GM23338 (cell line): ENCODE data around the gene HSPG2. TPM values are rescaled to one million over a fixed set of nuclear protein-coding genes. Genes with fewer than 3 reads are reported as not detected.

Experiments
- ATAC-seq: fragments of 200-7000 bp; cut with Tn5 transposase; 3 replicates; pipeline ENCODE4 v1.9.1; 2020
- DNase-seq: peaks from one replicate; pipeline ENCODE4 v3.0.0-alpha.2; 2015; ENCODE audit warnings: low spot score
- H2AFZ ChIP-seq: fragments of 200-600 bp; sonication (generic); 2 replicates; pipeline ENCODE4 v1.8.0; 2016; ENCODE audit warnings: antibody characterized with exemption, mild to moderate bottlenecking, moderate library complexity
- H3F3A ChIP-seq: fragments of 200-600 bp; sonication (generic); replicated peaks from 2 replicates; pipeline ENCODE4 v1.8.0; 2017; ENCODE audit warnings: antibody characterized with exemption, mixed run types, low read depth
- H3K27ac ChIP-seq: fragments of 200-600 bp; sonication (generic); 2 replicates; pipeline ENCODE4 v1.6.1; 2016; ENCODE audit warnings: low read depth
- H3K27me3 ChIP-seq: fragments of 200-600 bp; sonication (generic); 2 replicates; pipeline ENCODE4 v1.8.0; 2016; ENCODE audit warnings: mild to moderate bottlenecking, mixed run types, moderate library complexity; ENCODE audit not compliant: insufficient read depth
- H3K36me3 ChIP-seq: fragments of 200-600 bp; sonication (generic); 2 replicates; pipeline ENCODE4 v1.8.0; 2016; ENCODE audit warnings: mild to moderate bottlenecking; ENCODE audit not compliant: insufficient read depth
- H3K4me1 ChIP-seq: fragments of 200-600 bp; sonication (generic); 2 replicates; pipeline ENCODE4 v1.8.0; 2016; ENCODE audit warnings: mild to moderate bottlenecking, moderate library complexity; ENCODE audit not compliant: insufficient read depth
- H3K4me2 ChIP-seq: fragments of 200-600 bp; sonication (generic); 2 replicates; pipeline ENCODE4 v1.7.1; 2017; ENCODE audit warnings: mixed run types
- H3K4me3 ChIP-seq: fragments of 200-600 bp; sonication (generic); 2 replicates; pipeline ENCODE4 v1.6.1; 2016; ENCODE audit warnings: mixed run types
- H3K79me2 ChIP-seq: fragments of 200-600 bp; sonication (generic); replicated peaks from 2 replicates; pipeline ENCODE4 v1.8.0; 2017; ENCODE audit warnings: mild to moderate bottlenecking; ENCODE audit not compliant: insufficient read depth
- H3K9me2 ChIP-seq: fragments of 200-600 bp; sonication (generic); 2 replicates; pipeline ENCODE4 v1.8.0; 2017; ENCODE audit not compliant: insufficient read depth
- H4K20me1 ChIP-seq: fragments of 200-600 bp; sonication (generic); replicated peaks from 2 replicates; pipeline ENCODE4 v1.8.0; 2017; ENCODE audit warnings: mild to moderate bottlenecking; ENCODE audit not compliant: insufficient read depth
- H3K27ac Mint-ChIP-seq: 2 replicates; pipeline ENCODE4 v1.8.0; 2020; ENCODE audit warnings: inconsistent platforms, mild to moderate bottlenecking, moderate library complexity, mixed read lengths
- H3K27me3 Mint-ChIP-seq: 3 replicates; pipeline ENCODE4 v1.8.0; 2022; ENCODE audit warnings: low read depth, mild to moderate bottlenecking, moderate library complexity, mixed read lengths, inconsistent platforms; ENCODE audit not compliant: insufficient read depth, poor library complexity
- H3K36me3 Mint-ChIP-seq: 3 replicates; pipeline ENCODE4 v1.8.0; 2021; ENCODE audit warnings: low read depth, mild to moderate bottlenecking, inconsistent platforms, moderate library complexity, mixed read lengths
- H3K4me1 Mint-ChIP-seq: 3 replicates; pipeline ENCODE4 v1.8.0; 2020; ENCODE audit warnings: mild to moderate bottlenecking, inconsistent platforms, mixed read lengths
- H3K4me3 Mint-ChIP-seq: 3 replicates; pipeline ENCODE4 v1.8.0; 2021; ENCODE audit warnings: moderate library complexity, mild to moderate bottlenecking, inconsistent platforms, mixed read lengths
- H3K9me3 Mint-ChIP-seq: 3 replicates; pipeline ENCODE4 v1.8.0; 2020; ENCODE audit warnings: moderate library complexity, mild to moderate bottlenecking, inconsistent platforms, mixed read lengths
- ETS1 ChIP-seq: IDR thresholded peaks from 2 replicates; pipeline ENCODE4 v1.6.1; 2016; ENCODE audit warnings: antibody characterized with exemption
- NANOG ChIP-seq: IDR thresholded peaks from 2 replicates; pipeline ENCODE4 v1.6.1; 2016; ENCODE audit warnings: antibody characterized with exemption, borderline replicate concordance
- polyA plus RNA-seq: library from polyadenylated mRNA; unstranded; fragments of >200 nt; fragmentation: Nextera tagmentation; extraction: Ambion mirVana; gene quantifications from 2 replicates; pipeline ENCODE4 v1.2.1, GENCODE V29; 2016
- total RNA-seq: library from RNA; depleted of rRNA; stranded (reverse); fragments of >200 nt; shearing (Covaris generic); gene quantifications from 2 replicates; pipeline ENCODE4 v1.2.3, GENCODE V29; 2014
- TF ChIP-seq, protein P1 (sequence below): IDR thresholded peaks from one replicate; pipeline ENCODE4 v1.6.1; 2018; ENCODE audit warnings: antibody characterized with exemption; ENCODE audit not compliant: unreplicated experiment
- TF ChIP-seq, protein P2 (sequence below), 2 experiments: fragments of 200-600 bp in 1 of 2; sonication (generic) in 1 of 2; conservative IDR thresholded peaks; 2 replicates each; pipeline versions ENCODE4 v1.5.1 to v1.6.1; 2016 to 2017; ENCODE audit warnings: antibody characterized with exemption in 2 of 2, low read depth in 2 of 2, mild to moderate bottlenecking in 2 of 2, moderate library complexity in 1 of 2

Gene HSPG2
- total and polyA plus RNA-seq, 2 experiments from 2014 or later, result 14.9 to 70.8 TPM

- Mint-ChIP-seq H3K4me1 (peaks cover 55% of the 10 kb centered on the region), H3K4me3 (no peak overlapping the region; the same call in 2 of the 3 replicates), H3K9me3 (no peaks in the 10 kb centered on the region), H3K36me3 (peaks cover 1% of the 10 kb centered on the region; the same call in 2 of the 3 replicates), H3K27me3 (peaks cover 2% of the 10 kb centered on the region), H3K27ac (peak overlapping the region; percentile 38)
- TF ChIP-seq, protein P1, sequence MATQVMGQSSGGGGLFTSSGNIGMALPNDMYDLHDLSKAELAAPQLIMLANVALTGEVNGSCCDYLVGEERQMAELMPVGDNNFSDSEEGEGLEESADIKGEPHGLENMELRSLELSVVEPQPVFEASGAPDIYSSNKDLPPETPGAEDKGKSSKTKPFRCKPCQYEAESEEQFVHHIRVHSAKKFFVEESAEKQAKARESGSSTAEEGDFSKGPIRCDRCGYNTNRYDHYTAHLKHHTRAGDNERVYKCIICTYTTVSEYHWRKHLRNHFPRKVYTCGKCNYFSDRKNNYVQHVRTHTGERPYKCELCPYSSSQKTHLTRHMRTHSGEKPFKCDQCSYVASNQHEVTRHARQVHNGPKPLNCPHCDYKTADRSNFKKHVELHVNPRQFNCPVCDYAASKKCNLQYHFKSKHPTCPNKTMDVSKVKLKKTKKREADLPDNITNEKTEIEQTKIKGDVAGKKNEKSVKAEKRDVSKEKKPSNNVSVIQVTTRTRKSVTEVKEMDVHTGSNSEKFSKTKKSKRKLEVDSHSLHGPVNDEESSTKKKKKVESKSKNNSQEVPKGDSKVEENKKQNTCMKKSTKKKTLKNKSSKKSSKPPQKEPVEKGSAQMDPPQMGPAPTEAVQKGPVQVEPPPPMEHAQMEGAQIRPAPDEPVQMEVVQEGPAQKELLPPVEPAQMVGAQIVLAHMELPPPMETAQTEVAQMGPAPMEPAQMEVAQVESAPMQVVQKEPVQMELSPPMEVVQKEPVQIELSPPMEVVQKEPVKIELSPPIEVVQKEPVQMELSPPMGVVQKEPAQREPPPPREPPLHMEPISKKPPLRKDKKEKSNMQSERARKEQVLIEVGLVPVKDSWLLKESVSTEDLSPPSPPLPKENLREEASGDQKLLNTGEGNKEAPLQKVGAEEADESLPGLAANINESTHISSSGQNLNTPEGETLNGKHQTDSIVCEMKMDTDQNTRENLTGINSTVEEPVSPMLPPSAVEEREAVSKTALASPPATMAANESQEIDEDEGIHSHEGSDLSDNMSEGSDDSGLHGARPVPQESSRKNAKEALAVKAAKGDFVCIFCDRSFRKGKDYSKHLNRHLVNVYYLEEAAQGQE, result no peak
- TF ChIP-seq, protein P2, sequence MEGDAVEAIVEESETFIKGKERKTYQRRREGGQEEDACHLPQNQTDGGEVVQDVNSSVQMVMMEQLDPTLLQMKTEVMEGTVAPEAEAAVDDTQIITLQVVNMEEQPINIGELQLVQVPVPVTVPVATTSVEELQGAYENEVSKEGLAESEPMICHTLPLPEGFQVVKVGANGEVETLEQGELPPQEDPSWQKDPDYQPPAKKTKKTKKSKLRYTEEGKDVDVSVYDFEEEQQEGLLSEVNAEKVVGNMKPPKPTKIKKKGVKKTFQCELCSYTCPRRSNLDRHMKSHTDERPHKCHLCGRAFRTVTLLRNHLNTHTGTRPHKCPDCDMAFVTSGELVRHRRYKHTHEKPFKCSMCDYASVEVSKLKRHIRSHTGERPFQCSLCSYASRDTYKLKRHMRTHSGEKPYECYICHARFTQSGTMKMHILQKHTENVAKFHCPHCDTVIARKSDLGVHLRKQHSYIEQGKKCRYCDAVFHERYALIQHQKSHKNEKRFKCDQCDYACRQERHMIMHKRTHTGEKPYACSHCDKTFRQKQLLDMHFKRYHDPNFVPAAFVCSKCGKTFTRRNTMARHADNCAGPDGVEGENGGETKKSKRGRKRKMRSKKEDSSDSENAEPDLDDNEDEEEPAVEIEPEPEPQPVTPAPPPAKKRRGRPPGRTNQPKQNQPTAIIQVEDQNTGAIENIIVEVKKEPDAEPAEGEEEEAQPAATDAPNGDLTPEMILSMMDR (conservative IDR thresholded peaks at IDR 0.05; ENCODE audit: low read depth in 2 of 2), result no peak
- 0 out of 2 replicates have a peak, but pooled peaks cover 8% of the 10 kb centered on the region for H3K79me2 ChIP-seq
- DNase-seq (no peak), ATAC-seq (no peak; the same call in 2 of the 3 replicates)
- H3K4me3 ChIP-seq, result no peak overlapping the region; the same call in 1 of the 2 replicates
- 0 out of 2 replicates have a peak, but pooled peaks cover 6% of the 10 kb centered on the region for H3F3A ChIP-seq
- H3K4me2 ChIP-seq, result peak overlapping the region; percentile 74
- H2AFZ ChIP-seq, result no peak overlapping the region
- no peaks in the 10 kb centered on the region for H3K27me3 ChIP-seq
- H3K27ac ChIP-seq, result peak overlapping the region; percentile 90
- H3K36me3 ChIP-seq, result no peaks in the 10 kb centered on the region
- H3K4me1 ChIP-seq, result peaks cover 38% of the 10 kb centered on the region
- H4K20me1 ChIP-seq, result peaks cover 8% of the 10 kb centered on the region; the same call in 1 of the 2 replicates
- H3K9me2 ChIP-seq, result no peaks in the 10 kb centered on the region
These were observed 23.3 kb downstream of the HSPG2 start for GRCh38 chr1:21913763-21914162.

DNA sequence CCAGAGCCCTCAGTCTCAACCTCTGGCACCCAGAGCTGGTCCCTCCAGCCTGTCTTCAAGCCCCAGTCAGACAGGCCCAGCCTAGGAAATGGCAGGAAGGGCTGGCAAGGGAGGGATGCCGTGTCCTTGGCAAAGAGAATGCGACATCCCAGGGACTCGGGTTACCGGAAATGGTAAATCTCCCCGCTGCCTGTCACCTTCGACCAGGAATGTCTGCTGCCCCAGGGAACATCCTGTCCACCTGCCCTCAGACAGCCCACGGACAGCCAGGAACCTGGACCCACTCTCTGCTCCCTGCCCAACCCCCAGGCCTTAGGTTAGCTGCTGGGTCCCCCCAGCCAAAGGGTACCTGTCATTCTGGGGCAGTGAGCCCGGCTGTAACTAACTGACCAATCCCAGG lies 23.9 kb downstream of the HSPG2 start:
- Histone ChIP-seq H3K4me2 (peak overlapping the region; percentile 74), H3K4me1 (peaks cover 38% of the 10 kb centered on the region), H3K79me2 (0 out of 2 replicates have a peak, but pooled peaks cover 10% of the 10 kb centered on the region), H3K27me3 (no peaks in the 10 kb centered on the region), H3K4me3 (peak overlapping the region; percentile 30; the same call in 1 of the 2 replicates), H4K20me1 (peaks cover 8% of the 10 kb centered on the region; the same call in 1 of the 2 replicates), H3K9me2 (no peaks in the 10 kb centered on the region), H2AFZ (no peak overlapping the region), H3F3A (0 out of 2 replicates have a peak, but pooled peaks cover 6% of the 10 kb centered on the region), H3K36me3 (no peaks in the 10 kb centered on the region), H3K27ac (peak overlapping the region; percentile 90)
- H3K27ac Mint-ChIP-seq, result peak overlapping the region; percentile 38
- H3K4me1 Mint-ChIP-seq, result peaks cover 55% of the 10 kb centered on the region
- peak; percentile 17 for ATAC-seq
- no peaks in the 10 kb centered on the region; the same call in 2 of the 3 replicates for H3K36me3 Mint-ChIP-seq
- peaks cover 2% of the 10 kb centered on the region for H3K27me3 Mint-ChIP-seq
- H3K9me3 Mint-ChIP-seq, result no peaks in the 10 kb centered on the region
- TF ChIP-seq NANOG (no peak), ETS1 (peak; percentile 59; the same call in 1 of the 2 replicates)
- H3K4me3 Mint-ChIP-seq, result peak overlapping the region; percentile 27; the same call in 2 of the 3 replicates
- DNase-seq, result peak; percentile 85
